HG02763 (cell line): ENCODE measurements around the gene PPM1K.

Experiments used
- ATAC-seq: cut with Tn5 transposase; IDR thresholded peaks from one replicate; pipeline ENCODE4 v1.9.1; 2021; ENCODE audit warnings: mild to moderate bottlenecking, moderate library complexity; ENCODE audit not compliant: unreplicated experiment

Gene PPM1K

DNA sequence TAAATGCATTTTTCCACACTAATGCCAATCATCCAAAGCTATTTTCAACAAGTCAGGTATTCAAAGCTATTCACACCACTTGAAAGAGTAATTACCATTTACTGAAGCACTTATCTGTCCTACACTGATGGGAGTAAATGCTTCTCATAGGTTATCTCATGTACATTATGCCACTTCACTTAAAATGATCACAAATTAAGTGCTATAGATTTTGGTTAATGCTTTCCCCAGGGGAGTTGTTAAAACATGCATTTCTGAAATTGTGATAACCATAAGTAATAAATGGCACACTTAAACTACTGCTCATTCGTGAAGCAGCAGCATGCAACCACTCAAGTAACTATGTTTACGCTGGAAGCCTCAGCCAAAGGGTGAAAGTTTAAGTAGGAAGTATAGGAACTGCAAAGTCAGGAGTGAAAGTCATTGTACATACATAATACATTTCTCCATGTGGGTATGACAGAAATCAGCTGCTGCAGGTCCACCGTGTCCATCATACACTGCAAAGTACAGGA is 6.6 kb downstream of the PPM1K start:
- ATAC-seq, result no peak

DNA sequence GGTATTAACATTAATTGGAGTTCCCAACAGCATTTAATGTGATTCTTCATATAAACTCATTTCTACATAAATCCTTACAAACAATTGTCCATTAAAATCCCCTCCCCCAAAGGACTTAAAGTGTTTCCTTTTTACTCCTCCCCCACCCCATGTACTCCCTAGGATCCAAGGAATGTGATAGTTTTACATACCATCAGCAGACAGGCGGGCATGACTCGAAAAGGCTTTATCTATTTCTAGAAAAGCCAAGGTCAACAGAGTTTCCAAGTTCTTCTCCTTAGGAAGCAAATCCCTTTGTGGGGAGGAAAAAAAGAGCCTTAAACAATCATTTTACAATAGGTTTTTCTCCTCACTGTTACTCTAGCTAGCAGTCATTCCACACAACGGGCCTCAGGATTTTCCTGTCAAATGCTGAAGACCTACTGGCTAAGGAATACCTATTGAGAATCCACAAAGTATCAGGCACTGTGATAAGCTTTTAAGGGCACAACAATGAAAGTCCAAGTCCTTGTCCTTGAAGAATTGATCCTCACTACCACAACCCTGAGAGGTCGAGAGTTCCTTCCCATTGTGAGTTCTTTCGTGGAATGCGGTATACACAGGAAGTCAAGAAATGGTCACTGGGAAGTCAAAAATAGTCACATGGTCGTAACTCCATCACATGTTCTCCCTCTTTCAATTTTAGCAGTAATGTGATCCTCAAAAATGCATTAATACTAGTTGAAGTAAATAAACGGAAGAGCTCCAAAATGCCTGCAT is 7.2 kb downstream of the PPM1K start:
- ATAC-seq, result no peak

DNA sequence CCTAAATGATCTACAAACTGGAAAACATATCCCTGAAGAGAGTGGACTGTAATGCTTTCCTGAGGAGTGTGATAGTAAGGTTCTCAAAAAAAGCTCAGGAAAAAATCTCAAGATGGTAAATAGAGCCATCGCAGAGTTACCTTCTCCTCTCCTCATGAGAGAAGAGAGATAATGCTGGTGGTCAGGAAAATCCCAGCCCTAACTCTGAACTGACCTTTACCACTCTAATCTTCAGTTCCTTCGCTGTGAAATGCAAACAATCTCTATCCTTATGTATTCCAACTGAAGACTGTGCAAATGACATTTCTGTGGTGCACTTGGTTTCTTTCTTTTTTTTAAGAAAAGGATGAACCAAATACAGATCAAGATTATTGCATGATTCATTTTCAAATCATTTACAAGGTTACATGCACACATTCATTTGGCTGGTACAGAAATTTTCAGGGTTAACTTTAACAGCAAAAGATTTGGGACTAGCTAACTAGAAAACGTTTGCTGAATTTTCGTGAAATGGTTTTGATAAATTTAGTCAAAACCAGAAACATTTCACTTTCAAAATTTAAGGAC is 8.3 kb downstream of the PPM1K start:
- ATAC-seq, result no peak

DNA sequence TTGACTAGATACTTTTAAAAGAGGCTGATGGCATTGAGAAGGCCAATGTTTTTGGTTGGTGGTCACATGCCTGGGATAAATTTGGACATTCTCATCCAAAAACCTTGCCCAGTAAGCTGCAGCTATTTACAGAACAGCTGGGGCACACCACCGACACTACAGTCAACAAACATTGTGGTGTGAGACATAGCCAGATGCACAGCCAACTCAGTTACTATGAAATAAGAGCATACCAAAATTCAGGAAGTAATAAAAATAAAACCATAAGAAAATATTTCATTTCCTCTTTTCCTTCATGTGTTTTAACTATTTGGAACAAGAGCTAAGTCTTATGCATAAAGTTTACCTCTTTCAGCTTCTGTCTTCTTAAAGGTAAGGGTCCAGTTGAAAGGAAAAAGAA is 8.8 kb downstream of the PPM1K start:
- ATAC-seq, result no peak

DNA sequence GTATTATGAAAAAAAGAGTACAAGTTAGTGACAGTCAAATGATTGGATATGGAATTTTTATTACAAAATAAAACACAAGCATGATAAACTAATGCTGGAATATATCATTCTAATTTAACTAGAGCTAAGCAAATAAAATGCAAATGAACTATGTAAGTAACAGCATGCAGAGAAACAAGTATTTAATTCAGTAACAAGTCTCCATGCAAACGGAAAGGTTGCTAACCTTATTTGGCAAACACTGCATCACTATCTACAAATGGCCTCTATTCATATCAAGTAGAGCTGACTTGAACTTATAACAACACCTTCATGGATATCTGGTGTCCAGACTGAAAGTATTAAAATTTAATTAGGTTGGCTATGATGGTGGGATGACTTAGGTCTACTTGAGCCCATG is 15.4 kb downstream of the PPM1K start:
- ATAC-seq, result no peak

DNA sequence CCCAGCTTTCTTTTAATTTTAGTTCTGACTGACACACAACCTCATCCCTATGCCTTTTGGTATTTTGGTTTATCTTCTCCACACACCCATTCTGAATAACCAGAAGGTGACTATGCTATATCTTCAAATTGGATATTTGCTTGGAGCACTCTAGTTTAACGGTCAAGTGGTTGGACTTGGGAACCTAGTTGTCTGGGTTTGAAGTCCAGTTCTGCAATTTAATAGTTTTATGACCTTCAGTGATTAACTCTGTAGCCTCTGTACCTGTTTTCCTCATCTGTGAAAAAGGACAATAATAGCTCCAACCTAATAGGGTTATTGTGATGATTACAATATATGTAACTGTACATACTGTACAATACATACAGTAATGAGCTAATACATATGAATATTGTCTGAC is 20.0 kb downstream of the PPM1K start:
- no peak for ATAC-seq

DNA sequence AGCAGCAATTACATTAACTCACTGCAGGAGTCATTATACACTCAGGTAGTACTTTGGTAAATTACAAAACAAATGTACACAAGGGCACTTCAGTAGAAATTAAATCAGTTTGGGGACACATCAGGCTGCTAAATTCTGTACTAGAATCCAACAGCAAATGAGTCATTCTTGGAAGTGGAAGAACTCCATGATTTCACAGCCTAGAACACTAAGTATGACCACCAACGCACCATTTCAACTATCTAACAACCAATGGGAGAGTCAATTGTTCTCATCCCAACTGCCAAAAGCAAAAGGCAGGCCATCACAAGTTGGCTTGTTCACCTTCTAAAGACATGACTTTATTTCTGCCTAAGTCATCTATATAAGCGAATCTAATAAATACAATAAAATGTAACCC is 26.6 kb downstream of the PPM1K start:
- no peak for ATAC-seq

DNA sequence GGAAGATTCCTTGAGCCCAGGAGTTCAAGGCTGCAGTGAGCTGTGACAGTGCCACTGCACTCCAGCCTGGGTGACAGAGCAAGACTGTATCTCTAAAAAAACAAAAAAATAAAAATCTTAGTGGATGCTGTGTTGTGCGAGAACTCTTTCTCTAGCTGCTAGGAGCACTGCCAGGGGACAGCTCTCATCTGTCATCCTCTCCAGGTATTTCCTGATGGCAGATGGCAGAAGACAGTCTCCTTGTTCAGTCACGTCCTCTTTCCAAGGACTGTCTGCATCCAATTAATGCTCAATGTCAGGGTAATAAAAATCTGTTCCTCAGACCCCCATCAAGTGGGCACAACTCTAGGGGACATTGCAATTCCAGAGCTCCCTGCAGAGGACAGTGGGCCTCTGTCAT is 29.2 kb downstream of the PPM1K start:
- ATAC-seq, result no peak

DNA sequence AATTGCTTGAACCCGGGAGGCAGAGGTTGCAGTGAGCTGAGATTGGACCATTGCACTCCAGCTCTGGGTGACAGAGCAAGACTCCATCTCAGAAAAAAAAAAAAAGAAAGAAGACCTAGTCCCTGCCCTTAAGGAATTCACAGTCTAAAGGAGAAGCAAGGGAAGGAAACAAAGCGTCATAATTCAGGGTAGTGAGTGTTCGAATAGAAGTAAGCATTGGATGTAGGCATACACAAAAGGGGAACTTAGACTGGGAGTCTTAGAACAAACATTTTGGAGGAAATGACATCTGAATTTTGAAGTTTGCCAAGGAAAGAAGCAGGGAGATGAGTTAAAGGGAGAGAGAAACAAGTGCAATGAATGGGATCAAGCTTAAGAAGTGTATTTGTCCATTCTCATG is 32.4 kb downstream of the PPM1K start:
- no peak for ATAC-seq

DNA sequence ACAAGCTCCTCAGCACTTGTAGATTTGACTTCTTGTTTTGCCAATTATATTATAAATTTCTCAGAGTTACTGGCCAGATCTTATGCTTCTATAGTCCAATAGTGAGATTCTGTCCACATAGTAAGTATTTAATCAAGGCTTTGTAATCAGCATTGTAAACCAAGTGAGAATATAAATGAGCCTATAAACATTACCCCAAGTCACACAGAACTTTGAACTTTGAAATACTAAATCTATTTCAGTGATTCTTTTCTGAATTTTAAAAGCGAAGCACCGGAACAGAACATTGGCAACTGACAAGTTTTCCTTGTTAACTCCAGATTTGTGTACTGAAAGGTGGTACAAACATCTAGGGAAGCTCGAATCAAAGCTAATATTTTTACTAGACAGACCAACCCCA is 37.2 kb downstream of the PPM1K start:
- no peak for ATAC-seq

DNA sequence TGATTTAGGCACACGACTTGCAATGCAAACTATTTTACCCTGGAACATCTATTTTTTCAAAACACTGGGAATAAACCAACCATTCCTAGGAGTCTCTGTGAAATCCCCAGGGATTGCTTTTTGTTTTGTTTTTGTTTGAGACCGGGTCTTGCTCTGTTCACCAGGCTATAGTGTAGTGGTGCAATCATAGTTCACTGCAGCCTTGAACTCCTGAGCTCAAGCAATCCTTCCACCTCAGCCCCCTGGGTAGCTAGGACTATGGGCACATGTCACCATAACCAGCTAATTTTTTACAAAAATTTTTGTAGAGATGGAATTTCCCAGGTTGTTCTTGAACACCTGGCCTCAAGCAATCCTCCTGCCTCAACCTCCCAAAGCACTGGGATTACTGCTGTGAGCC is 37.8 kb downstream of the PPM1K start:
- ATAC-seq, result no peak

DNA sequence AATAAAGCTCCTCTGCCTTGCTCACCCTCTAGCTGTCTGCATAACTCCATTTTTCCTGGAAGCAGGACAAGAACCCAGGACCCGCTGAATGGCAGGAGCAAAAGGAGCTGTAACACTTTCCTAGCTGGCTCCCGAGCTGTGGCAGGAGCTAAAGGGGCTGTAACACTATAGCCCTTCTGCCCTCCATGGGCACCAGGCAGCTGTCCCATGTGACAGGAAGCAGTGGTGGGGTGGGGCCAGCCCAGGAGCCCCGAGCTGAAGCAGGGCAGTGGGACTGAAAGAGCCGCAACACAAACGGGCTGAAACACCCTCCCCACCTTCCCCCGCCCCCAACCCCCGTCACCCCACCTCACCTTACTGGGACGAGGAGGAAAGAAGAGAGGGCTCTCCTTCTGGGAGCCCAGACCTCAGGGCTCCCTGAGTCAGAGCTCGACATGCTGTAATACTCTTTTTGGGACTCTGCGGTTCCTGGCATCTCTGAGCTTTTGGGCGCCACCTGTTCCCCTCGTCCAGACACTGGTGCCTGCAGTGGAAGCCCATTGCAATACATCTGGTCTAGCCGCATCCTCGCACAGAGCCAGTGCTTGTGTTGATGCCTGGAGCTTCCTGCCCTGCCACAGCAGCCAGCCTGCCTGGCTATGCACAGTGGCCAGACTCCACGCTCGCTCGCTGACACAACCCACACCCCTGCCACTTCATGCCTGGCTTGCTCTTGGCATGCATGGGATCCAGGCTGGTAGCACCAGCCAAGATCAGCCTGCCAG is 39.4 kb downstream of the PPM1K start:
- no peak for ATAC-seq

DNA sequence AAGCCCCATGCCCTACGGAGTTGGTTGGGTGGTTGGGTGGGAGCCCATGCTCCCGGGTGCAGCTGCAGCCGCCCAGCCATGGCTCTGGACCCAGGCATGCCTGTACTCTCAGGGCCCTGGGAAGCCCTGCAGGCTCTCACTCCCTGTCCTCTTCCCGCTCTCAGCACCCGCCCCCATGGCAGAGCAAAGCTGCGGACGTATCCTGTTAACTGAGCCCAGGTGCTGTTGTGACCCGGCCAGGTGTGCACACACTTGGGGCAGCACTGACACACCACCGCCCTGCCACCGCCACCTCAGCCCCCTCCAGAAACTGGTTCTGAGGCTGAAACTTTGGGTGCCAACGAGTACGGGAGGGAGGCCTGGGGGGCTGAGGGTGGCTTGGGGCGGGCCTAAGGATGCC is 40.3 kb downstream of the PPM1K start:
- no peak for ATAC-seq

DNA sequence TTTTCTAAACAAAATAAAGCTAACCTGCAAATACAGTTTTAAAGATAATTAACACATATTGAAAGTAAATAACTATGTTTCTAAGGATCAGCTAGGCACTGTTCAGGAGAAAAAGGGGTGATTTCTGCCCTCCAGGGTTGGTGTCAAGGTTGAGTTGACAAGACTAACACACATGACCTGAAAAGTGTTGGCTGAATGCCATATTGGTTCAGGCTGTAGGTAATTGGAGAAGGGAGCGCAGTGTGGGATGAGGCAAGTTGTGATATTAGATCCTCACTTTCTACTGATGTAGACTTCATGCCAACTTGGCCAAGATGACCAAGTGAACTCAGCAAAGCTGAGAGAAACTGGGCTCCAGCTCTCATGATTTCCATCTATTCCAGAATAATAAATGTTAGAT is 42.2 kb downstream of the PPM1K start:
- ATAC-seq, result no peak

DNA sequence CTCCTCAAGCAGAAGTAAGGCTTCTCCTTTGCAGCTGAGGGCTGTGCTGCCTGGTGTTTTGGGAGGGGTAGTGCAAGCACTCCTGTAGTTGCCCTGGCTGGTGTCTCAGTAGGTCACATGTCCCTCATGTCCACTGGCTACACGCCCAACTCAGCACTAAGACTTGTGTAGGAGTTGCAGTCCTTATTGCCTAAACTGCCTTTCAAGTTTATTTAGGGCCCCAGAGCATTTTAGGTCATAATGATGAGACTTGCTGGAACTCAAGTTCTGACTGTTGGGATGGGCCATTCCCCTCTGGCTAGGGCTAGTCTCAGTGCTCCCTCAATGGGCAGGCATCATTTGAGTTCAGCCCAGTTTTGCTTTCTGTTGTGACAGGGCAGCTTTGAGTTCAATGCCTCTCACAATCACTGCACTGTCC is 44.1 kb downstream of the PPM1K start:
- no peak for ATAC-seq

DNA sequence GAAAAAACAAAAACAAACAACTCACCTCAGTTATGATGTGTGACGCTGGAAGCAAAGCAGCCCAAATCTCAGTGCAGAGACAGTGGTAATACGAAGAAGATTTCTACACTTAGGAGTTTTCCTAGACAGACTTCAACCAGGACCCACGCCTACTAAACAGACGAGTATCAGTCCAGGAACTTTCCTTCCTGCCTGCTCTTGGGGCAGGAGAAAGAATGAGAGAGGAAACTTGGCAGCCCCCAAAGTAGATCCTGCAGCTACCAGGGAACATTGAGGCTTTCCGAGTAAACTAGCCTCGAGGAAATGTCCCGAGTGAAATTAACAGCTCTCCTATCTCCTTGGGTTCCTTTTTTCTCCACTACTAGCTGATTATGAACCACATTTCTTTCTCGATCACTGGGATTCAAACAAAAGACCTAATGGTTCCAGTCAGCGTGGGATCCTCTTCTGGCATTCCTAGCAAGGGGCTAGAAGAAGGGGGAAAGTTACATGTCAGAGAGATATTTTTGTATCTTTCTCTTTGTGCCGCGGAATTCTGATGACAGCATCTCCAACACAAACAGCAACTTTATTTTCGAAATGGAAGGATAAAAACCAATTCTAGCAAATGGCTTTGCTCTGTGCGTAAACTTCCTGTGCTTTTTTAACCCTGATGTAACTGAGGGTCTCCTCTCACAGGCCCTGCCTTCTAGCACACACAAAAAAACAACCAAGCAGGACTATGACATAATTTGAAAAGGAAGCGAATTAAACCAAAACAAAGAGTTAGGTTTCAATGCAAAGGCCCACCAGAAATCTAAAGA is 53.2 kb downstream of the PPM1K start:
- ATAC-seq, result no peak

DNA sequence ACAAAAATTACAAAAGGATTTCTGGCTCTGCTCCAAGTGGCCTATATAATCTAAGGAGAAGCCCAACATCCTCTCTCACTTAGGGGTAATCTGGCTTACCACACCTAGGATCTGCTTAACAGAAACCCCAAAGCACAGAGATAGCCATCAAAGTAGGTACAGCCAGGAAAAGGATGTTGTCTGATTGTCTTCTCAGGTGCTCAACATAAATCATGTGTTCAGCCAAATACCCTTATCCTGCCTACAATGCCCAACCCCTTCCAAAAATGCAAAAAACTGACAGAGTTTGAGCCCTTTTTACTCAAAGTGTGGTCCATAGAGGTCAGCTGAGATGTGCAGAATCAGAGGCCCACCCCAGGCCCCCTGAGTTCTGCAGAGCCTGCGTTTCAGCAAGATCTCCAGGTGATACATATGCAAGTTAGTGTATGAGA is 53.9 kb downstream of the PPM1K start:
- ATAC-seq, result no peak

DNA sequence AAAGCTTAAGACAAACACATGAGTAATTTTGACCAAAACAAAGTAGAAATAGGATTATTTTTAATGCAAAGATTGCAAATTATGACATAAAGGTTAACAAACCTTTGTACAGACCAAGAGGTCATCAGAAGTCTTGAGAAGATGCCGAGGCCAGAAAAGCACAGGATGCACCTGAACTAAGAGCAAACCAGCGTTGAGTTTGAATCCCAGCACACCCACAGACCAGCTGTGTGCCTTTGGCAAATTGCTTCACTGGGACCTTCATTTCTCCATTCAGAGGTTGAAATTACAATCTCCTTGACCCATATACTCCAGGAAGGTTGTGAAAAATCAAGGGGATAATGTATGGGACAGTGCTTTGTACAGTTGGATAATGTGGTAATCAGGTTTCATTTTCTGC is 56.6 kb downstream of the PPM1K start:
- no peak for ATAC-seq

DNA sequence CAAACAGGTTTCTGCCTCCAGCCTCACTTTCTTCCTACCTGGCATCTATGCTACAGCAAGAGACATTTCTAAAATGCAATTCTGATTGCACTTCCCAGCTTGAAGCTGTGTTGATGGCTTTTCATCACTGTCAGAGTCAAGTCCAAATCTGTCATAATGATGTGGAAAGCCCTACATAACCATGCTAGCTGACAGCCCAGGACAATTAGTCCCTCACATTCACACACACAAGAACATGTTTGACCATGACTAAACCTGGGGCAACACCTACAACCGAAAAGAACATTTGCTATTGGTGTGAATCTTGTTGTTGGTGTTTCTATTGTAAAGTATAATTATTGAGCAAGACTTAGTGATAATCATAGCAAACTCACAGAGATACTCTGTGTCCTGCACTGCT is 58.2 kb downstream of the PPM1K start:
- no peak for ATAC-seq

DNA sequence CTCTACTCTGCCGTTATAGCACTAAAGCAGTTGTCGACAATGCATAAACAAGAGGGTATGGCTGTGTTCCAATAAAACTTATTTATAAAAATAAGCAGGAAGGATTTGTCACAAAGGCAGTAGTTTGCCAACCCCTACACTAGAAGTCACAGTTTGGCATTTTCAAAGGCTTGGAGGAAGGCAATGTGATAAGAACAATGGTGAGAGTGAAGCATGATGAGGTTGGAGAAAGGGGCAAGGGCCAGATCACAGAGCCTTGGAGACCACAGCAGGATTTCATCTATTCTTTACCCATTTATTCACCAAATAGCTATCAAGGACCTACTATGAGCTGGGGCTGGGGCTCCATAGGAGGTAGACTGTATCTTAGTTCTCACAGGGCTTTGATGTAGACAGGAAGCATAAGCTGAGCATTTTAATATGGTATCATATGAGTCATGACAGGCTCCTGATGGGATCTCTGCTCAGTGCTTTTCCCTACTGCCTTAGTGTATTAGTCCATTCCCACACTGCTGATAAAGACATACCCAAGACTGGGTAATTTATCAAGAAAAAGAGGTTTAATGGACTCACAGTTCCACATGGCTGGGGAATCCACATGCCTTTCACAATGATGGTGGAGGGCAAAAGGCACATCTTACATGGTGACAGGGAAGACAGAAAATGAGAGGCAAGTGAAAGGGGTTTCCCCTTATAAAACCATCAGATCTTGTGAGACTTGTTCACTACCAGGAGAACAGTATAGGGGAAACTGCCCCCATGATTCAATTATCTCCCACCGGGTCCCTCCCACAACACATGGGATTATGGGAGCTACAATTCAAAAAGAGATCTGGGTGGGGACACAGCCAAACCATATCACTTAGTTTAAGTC is 58.9 kb downstream of the PPM1K start:
- no peak for ATAC-seq
